Eye (tissue), 1 donor: ENCODE results near the gene ISL1.

Experiments used
- DNase-seq: peaks from one replicate; pipeline ENCODE4 v3.0.0-alpha.2; 2015

The ISL1 gene

GRCh38 chr5:51387884-51388275, 4.6 kb downstream of the ISL1 start:
- peak; percentile 59 for DNase-seq

- peak; percentile 65 for DNase-seq
Measured at GRCh38 chr5:51388488-51389287, 5.4 kb downstream of the ISL1 start.

- DNase-seq = no peak
Measured at GRCh38 chr5:51389288-51389576, 6.0 kb downstream of the ISL1 start.

GRCh38 chr5:51389577-51390463, 6.6 kb downstream of the ISL1 start:
- DNase-seq = peak; percentile 75

- DNase-seq = peak; percentile 50
Measured at GRCh38 chr5:51391175-51391574, 7.9 kb downstream of the ISL1 start.

- DNase-seq = peak; percentile 42
Measured at GRCh38 chr5:51392689-51393199, 9.5 kb downstream of the ISL1 start.

GRCh38 chr5:51394609-51395008, 11.4 kb downstream of the ISL1 start:
- DNase-seq = peak; percentile 10

- no peak for DNase-seq
Measured at GRCh38 chr5:51395245-51395644, 12.0 kb downstream of the ISL1 start.

GRCh38 chr5:51395666-51396356, 12.6 kb downstream of the ISL1 start:
- peak; percentile 48 for DNase-seq

- peak; percentile 46 for DNase-seq
Measured at GRCh38 chr5:51396797-51397196, 13.5 kb downstream of the ISL1 start.

- peak; percentile 66 for DNase-seq
Measured at GRCh38 chr5:51397996-51398395, 14.7 kb downstream of the ISL1 start.

GRCh38 chr5:51398875-51399642, 15.8 kb downstream of the ISL1 start:
- peak; percentile 83 for DNase-seq

- no peak for DNase-seq
Measured at GRCh38 chr5:51399643-51400006, 16.4 kb downstream of the ISL1 start.

GRCh38 chr5:51404255-51404654, 21.0 kb downstream of the ISL1 start:
- no peak for DNase-seq

GRCh38 chr5:51411921-51412325, 28.7 kb downstream of the ISL1 start:
- no peak for DNase-seq

- no peak for DNase-seq
Measured at GRCh38 chr5:51414516-51414915, 31.3 kb downstream of the ISL1 start.

GRCh38 chr5:51416149-51416548, 32.9 kb downstream of the ISL1 start:
- no peak for DNase-seq

- DNase-seq = no peak
Measured at GRCh38 chr5:51433052-51433710, 49.9 kb downstream of the ISL1 start.

- DNase-seq = no peak
Measured at GRCh38 chr5:51439232-51439631, 56.0 kb downstream of the ISL1 start.
